ENCODE results near the gene MAEA.

The MAEA gene

GRCh38 chr4:1357356-1358248, 67.9 kb downstream of the MAEA start:
- no peak overlapping the region for H3K4me3 ChIP-seq (ENCODE audit: control insufficient read depth, low read depth, low read length)
- TF ChIP-seq CTCF (IDR thresholded peaks at IDR 0.05; ENCODE audit: control insufficient read depth, insufficient read depth, low read depth, low read length, missing control alignments): no peak
- no peak for DNase-seq (ENCODE audit: low read depth)

- TF ChIP-seq CTCF (IDR thresholded peaks at IDR 0.05; ENCODE audit: control insufficient read depth, insufficient read depth, low read depth, low read length, missing control alignments): no peak
- no peak for DNase-seq (ENCODE audit: low read depth)
- H3K4me3 ChIP-seq (ENCODE audit: control insufficient read depth, low read depth, low read length): no peak overlapping the region
Measured at GRCh38 chr4:1358421-1359143, 68.9 kb downstream of the MAEA start.

- TF ChIP-seq CTCF (IDR thresholded peaks at IDR 0.05; ENCODE audit: control insufficient read depth, insufficient read depth, low read depth, low read length, missing control alignments): no peak
- no peak overlapping the region for H3K4me3 ChIP-seq (ENCODE audit: control insufficient read depth, low read depth, low read length)
- no peak for DNase-seq (ENCODE audit: low read depth)
Measured at GRCh38 chr4:1359144-1359501, 69.4 kb downstream of the MAEA start.

GRCh38 chr4:1359976-1360375, 70.3 kb downstream of the MAEA start:
- no peak for DNase-seq (ENCODE audit: low read depth)
- no peak overlapping the region for H3K4me3 ChIP-seq (ENCODE audit: control insufficient read depth, low read depth, low read length)
- no peak for TF ChIP-seq CTCF (IDR thresholded peaks at IDR 0.05; ENCODE audit: control insufficient read depth, insufficient read depth, low read depth, low read length, missing control alignments)

GRCh38 chr4:1360423-1361283, 71.0 kb downstream of the MAEA start:
- no peak for TF ChIP-seq CTCF (IDR thresholded peaks at IDR 0.05; ENCODE audit: control insufficient read depth, insufficient read depth, low read depth, low read length, missing control alignments)
- no peak overlapping the region for H3K4me3 ChIP-seq (ENCODE audit: control insufficient read depth, low read depth, low read length)
- DNase-seq (ENCODE audit: low read depth): no peak

- no peak overlapping the region for H3K4me3 ChIP-seq (ENCODE audit: control insufficient read depth, low read depth, low read length)
- no peak for TF ChIP-seq CTCF (IDR thresholded peaks at IDR 0.05; ENCODE audit: control insufficient read depth, insufficient read depth, low read depth, low read length, missing control alignments)
Measured at GRCh38 chr4:1361431-1361830, 71.7 kb downstream of the MAEA start.

More at GRCh38 chr4:1361431-1361830, 71.7 kb downstream of the MAEA start:
- no peak for DNase-seq (ENCODE audit: low read depth)
